Liver (tissue), 3 donors: ENCODE results near the gene FSD1.

ENCODE experiments used
- CTCF ChIP-seq: fragments of 150-350 bp; IDR thresholded peaks from 2 replicates; pipeline ENCODE4 v1.5.1; 2017; ENCODE audit warnings: improper control_type of control experiment, low read depth, low read length; ENCODE audit not compliant: missing input control
- GABPA ChIP-seq, 2 donors: IDR thresholded peaks in 1 of 2; conservative IDR thresholded peaks in 1 of 2; 2 replicates each; pipeline ENCODE4 v1.6.1; 2016; ENCODE audit warnings: antibody characterized with exemption in 2 of 2, mild to moderate bottlenecking in 1 of 2, moderate library complexity in 1 of 2
- HNF4G ChIP-seq: IDR thresholded peaks from 2 replicates; pipeline ENCODE4 v1.6.1; 2016; ENCODE audit warnings: antibody characterized with exemption
- MAX ChIP-seq: IDR thresholded peaks from 2 replicates; pipeline ENCODE4 v1.6.1; 2016; ENCODE audit warnings: antibody characterized with exemption
- RAD21 ChIP-seq, 2 donors: IDR thresholded peaks; 2 replicates each; pipeline ENCODE4 v1.6.1; 2016; ENCODE audit warnings: antibody characterized with exemption in 2 of 2, mild to moderate bottlenecking in 2 of 2
- SP1 ChIP-seq: IDR thresholded peaks from 2 replicates; pipeline ENCODE4 v1.6.1; 2018; ENCODE audit warnings: antibody characterized with exemption, mild to moderate bottlenecking
- TAF1 ChIP-seq: conservative IDR thresholded peaks from 2 replicates; pipeline ENCODE4 v1.6.1; 2016; ENCODE audit warnings: antibody characterized with exemption, mild to moderate bottlenecking
- YY1 ChIP-seq: IDR thresholded peaks from 2 replicates; pipeline ENCODE4 v1.6.1; 2016; ENCODE audit warnings: antibody characterized with exemption, mild to moderate bottlenecking
- TF ChIP-seq, protein P1 (sequence below): IDR thresholded peaks from 2 replicates; pipeline ENCODE4 v1.6.1; 2016; ENCODE audit warnings: antibody characterized with exemption, mild to moderate bottlenecking
- donor health status: healthy.
- donor health status: healthy.

DNA sequence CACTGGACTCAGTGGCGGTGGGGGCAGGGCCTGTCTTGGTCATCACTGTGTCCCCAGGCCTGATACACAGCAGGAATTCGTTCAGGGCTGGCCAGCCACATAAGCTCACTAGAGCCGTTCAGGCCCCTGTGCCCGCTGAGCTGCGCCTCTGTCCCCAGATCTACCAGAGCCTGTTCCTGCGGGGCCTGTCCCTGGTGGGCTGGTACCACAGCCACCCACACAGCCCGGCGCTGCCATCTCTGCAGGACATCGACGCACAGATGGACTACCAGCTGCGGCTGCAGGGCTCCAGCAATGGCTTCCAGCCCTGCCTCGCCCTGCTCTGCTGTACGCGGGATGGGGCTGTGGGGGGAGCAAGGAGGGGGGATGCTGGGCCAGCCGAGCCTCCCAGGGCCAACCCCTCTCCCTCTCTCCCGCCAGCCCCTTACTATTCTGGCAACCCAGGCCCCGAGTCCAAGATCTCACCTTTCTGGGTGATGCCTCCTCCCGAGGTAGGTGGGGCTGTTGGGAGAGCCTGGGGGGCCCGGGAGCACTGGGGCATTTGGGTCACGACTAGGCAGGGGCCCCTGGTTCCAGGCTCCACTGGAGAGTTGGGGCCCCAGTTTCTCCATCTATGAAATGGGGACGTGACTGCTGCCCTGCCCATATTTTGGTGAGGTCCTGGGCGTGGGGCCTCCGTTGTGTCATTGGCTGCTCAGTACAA, 52.8 kb downstream of the FSD1 start:
- TF ChIP-seq RAD21 (IDR thresholded peaks at IDR 0.05) (no peak), HNF4G (no peak), CTCF (no peak), TAF1 (no peak), MAX (no peak), SP1 (no peak), GABPA (IDR thresholded peaks at IDR 0.05 in 1 of 2, conservative IDR thresholded peaks at IDR 0.05 in 1 of 2) (no peak), YY1 (no peak)
- TF ChIP-seq, protein P1, sequence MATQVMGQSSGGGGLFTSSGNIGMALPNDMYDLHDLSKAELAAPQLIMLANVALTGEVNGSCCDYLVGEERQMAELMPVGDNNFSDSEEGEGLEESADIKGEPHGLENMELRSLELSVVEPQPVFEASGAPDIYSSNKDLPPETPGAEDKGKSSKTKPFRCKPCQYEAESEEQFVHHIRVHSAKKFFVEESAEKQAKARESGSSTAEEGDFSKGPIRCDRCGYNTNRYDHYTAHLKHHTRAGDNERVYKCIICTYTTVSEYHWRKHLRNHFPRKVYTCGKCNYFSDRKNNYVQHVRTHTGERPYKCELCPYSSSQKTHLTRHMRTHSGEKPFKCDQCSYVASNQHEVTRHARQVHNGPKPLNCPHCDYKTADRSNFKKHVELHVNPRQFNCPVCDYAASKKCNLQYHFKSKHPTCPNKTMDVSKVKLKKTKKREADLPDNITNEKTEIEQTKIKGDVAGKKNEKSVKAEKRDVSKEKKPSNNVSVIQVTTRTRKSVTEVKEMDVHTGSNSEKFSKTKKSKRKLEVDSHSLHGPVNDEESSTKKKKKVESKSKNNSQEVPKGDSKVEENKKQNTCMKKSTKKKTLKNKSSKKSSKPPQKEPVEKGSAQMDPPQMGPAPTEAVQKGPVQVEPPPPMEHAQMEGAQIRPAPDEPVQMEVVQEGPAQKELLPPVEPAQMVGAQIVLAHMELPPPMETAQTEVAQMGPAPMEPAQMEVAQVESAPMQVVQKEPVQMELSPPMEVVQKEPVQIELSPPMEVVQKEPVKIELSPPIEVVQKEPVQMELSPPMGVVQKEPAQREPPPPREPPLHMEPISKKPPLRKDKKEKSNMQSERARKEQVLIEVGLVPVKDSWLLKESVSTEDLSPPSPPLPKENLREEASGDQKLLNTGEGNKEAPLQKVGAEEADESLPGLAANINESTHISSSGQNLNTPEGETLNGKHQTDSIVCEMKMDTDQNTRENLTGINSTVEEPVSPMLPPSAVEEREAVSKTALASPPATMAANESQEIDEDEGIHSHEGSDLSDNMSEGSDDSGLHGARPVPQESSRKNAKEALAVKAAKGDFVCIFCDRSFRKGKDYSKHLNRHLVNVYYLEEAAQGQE: no peak
